ENCODE measurements around the gene PALD1.

Gene PALD1

DNA sequence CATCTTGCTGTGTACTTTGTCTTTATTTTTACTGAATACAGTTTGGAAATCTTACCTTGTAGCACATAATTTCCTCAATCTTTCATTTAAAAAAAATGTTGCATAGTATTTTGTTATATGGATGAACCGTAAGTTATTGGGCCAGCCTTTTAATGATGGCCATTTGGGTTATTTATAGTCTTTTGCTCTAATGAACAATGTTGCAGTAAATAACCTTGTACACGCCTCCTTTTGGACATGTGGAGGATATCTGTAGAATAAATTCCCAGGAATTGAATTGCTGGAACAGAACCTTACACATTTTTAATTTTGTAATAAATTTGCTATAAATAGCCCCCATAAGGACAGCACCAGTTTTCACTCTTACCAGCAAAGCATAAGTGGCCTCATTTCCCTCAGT, 136.6 kb downstream of the PALD1 start:
- Histone ChIP-seq H3K4me1 (ENCODE audit: control insufficient read depth in 1 of 2, insufficient read depth in 2 of 2, low read length in 2 of 2) (peaks cover 0 to 5% of the 10 kb centered on the region in 2 donors), H3K27me3 (ENCODE audit: low read depth, low read length) (no peaks in the 10 kb centered on the region), H3K4me3 (ENCODE audit: low read depth in 1 of 2, low read length in 2 of 2) (no peak overlapping the region), H3K9me3 (ENCODE audit: control insufficient read depth in 1 of 2, low read length in 2 of 2) (peaks cover 0 to 4% of the 10 kb centered on the region in 2 donors), H3K36me3 (ENCODE audit: control insufficient read depth in 1 of 2, insufficient read depth in 2 of 2, low read length in 2 of 2) (no peaks in the 10 kb centered on the region), H3K27ac (ENCODE audit: low read length) (no peak overlapping the region)

GRCh38 chr10:70615784-70616522, 137.4 kb downstream of the PALD1 start:
- Histone ChIP-seq H3K9me3 (ENCODE audit: control insufficient read depth in 1 of 2, low read length in 2 of 2) (peaks cover 0 to 10% of the 10 kb centered on the region in 2 donors), H3K27me3 (ENCODE audit: low read depth, low read length) (no peaks in the 10 kb centered on the region), H3K36me3 (ENCODE audit: control insufficient read depth in 1 of 2, insufficient read depth in 2 of 2, low read length in 2 of 2) (no peaks in the 10 kb centered on the region), H3K4me3 (ENCODE audit: low read depth in 1 of 2, low read length in 2 of 2) (no peak overlapping the region), H3K4me1 (ENCODE audit: control insufficient read depth in 1 of 2, insufficient read depth in 2 of 2, low read length in 2 of 2) (peaks cover 0 to 5% of the 10 kb centered on the region in 2 donors), H3K27ac (ENCODE audit: low read length) (no peak overlapping the region)

DNA sequence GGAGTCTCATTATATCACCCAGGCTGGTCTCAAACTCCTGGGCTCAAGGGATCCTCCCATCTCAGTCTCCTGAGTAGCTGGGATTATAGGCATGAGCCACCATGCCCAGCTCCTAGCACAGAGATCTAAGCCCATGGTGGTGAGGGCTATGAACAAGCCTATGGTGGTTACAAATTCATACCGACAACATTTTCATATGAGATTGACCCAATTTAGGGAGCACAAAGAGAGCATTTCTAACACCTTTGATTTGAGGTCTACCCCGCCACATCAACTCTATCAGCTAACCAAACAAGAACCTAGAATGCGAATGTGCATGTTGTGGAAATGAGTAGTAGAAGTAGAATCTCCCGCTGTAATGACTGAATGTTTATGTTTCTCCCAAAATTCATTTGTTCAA, 138.2 kb downstream of the PALD1 start:
- Histone ChIP-seq H3K27me3 (ENCODE audit: low read depth, low read length) (no peaks in the 10 kb centered on the region), H3K27ac (ENCODE audit: low read length) (no peak overlapping the region), H3K36me3 (ENCODE audit: control insufficient read depth in 1 of 2, insufficient read depth in 2 of 2, low read length in 2 of 2) (no peaks in the 10 kb centered on the region), H3K4me3 (ENCODE audit: low read depth in 1 of 2, low read length in 2 of 2) (no peak overlapping the region), H3K4me1 (ENCODE audit: control insufficient read depth in 1 of 2, insufficient read depth in 2 of 2, low read length in 2 of 2) (peaks cover 0 to 5% of the 10 kb centered on the region in 2 donors), H3K9me3 (ENCODE audit: control insufficient read depth in 1 of 2, low read length in 2 of 2) (peaks cover 0 to 10% of the 10 kb centered on the region in 2 donors)
